ENCODE data around the gene OLIG2. TPM values are rescaled to one million over a fixed set of nuclear protein-coding genes. Genes with fewer than 3 reads are reported as not detected.

OLIG2 gene
- total RNA-seq, 1 donor from 2014 or later, result 2.5 TPM

DNA sequence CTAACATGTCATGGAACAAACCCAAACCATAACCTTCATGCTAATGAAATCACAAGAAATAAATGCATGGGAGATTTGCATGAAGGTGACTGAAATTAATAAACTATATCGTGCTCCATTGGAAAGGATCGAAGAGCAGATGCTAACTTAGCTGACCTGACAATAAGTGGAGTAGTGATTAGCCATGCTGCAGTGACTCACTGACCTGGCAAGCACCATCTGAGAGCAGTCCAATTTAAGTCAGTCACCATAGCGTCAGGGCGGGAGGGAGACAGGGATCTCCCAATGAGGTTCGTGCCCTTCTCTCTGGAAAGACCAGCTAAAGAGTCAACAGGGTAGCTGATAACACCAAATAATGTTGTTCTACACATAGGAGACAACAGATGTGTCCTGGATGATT, 21.5 kb downstream of the OLIG2 start:
- Mint-ChIP-seq H3K27ac (ENCODE audit: unreplicated experiment) (no peak overlapping the region), H3K27me3 (ENCODE audit: low read depth, unreplicated experiment) (peaks cover 29% of the 10 kb centered on the region)
- peaks cover 13% of the 10 kb centered on the region for H3K4me1 ChIP-seq (ENCODE audit: insufficient read depth, low read length)

DNA sequence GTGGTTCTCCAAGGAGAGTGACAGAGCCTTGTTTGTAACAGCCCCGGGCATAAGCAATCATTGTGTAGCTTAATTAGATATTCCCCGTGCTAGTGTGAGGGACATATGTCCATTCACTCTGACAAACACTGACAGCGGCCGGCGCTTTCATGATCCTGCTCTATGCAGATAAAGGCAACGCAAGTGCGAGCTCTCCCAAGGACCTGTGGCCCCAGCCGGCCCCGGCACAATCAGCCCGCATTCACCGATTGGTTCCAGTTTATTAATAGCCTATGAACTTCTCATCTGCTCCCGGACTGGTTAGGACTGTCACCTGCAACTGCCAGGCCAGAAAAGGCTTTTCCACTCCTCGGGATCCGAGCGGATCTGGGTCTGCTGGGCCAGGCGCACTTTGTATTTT, 26.2 kb downstream of the OLIG2 start:
- no peak overlapping the region for H3K27ac Mint-ChIP-seq (ENCODE audit: unreplicated experiment)
- H3K27me3 Mint-ChIP-seq (ENCODE audit: low read depth, unreplicated experiment), result peaks cover 41% of the 10 kb centered on the region
- H3K79me2 ChIP-seq (ENCODE audit: insufficient read depth, low read length), result no peaks in the 10 kb centered on the region
- no peak overlapping the region for H2AFZ ChIP-seq (ENCODE audit: low read depth, low read length)
- H3K4me3 Mint-ChIP-seq (ENCODE audit: unreplicated experiment), result no peak overlapping the region
- no peak overlapping the region for H3K4me3 ChIP-seq (ENCODE audit: insufficient read depth, low read depth, low read length)
- no peaks in the 10 kb centered on the region for H3K4me1 ChIP-seq (ENCODE audit: insufficient read depth, low read length)
- no peak overlapping the region for H3K27ac ChIP-seq (ENCODE audit: low read depth, low read length)
- H4K20me1 ChIP-seq (ENCODE audit: insufficient read depth, low read length), result no peaks in the 10 kb centered on the region
- TF ChIP-seq, protein P1, sequence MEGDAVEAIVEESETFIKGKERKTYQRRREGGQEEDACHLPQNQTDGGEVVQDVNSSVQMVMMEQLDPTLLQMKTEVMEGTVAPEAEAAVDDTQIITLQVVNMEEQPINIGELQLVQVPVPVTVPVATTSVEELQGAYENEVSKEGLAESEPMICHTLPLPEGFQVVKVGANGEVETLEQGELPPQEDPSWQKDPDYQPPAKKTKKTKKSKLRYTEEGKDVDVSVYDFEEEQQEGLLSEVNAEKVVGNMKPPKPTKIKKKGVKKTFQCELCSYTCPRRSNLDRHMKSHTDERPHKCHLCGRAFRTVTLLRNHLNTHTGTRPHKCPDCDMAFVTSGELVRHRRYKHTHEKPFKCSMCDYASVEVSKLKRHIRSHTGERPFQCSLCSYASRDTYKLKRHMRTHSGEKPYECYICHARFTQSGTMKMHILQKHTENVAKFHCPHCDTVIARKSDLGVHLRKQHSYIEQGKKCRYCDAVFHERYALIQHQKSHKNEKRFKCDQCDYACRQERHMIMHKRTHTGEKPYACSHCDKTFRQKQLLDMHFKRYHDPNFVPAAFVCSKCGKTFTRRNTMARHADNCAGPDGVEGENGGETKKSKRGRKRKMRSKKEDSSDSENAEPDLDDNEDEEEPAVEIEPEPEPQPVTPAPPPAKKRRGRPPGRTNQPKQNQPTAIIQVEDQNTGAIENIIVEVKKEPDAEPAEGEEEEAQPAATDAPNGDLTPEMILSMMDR (IDR thresholded peaks at IDR 0.05; ENCODE audit: insufficient read depth, low read depth, low read length), result no peak
- TF ChIP-seq EZH2 (IDR thresholded peaks at IDR 0.05; ENCODE audit: insufficient read depth, low read length), result no peak
- H3K4me1 Mint-ChIP-seq (ENCODE audit: low read depth, unreplicated experiment), result no peaks in the 10 kb centered on the region
- no peaks in the 10 kb centered on the region for H3K9me3 ChIP-seq (ENCODE audit: insufficient read depth, low read depth, low read length)
- H3K27me3 ChIP-seq (ENCODE audit: insufficient read depth, low read length), result peaks cover 44% of the 10 kb centered on the region
- no peaks in the 10 kb centered on the region for H3K36me3 Mint-ChIP-seq (ENCODE audit: low read depth, unreplicated experiment)
- no peaks in the 10 kb centered on the region for H3K9me3 Mint-ChIP-seq (ENCODE audit: unreplicated experiment)
- no peak for FAIRE-seq
- H3K9ac ChIP-seq (ENCODE audit: low read length), result no peak overlapping the region
- no peak for DNase-seq (ENCODE audit: low read depth)
- H3K36me3 ChIP-seq (ENCODE audit: insufficient read depth, low read length), result no peaks in the 10 kb centered on the region
- H3K4me2 ChIP-seq (ENCODE audit: low read length), result no peak overlapping the region

More for the DNA sequence above, 21.5 kb downstream of the OLIG2 start:
- TF ChIP-seq, protein P1 (IDR thresholded peaks at IDR 0.05; ENCODE audit: insufficient read depth, low read depth, low read length), result no peak
- no peak for TF ChIP-seq EZH2 (IDR thresholded peaks at IDR 0.05; ENCODE audit: insufficient read depth, low read length)
- H3K27me3 ChIP-seq (ENCODE audit: insufficient read depth, low read length), result peaks cover 25% of the 10 kb centered on the region
- FAIRE-seq, result no peak
- no peak overlapping the region for H3K27ac ChIP-seq (ENCODE audit: low read depth, low read length)
- H3K36me3 ChIP-seq (ENCODE audit: insufficient read depth, low read length), result no peaks in the 10 kb centered on the region
- no peak overlapping the region for H3K4me2 ChIP-seq (ENCODE audit: low read length)
- Mint-ChIP-seq H3K4me3 (ENCODE audit: unreplicated experiment) (no peak overlapping the region), H3K4me1 (ENCODE audit: low read depth, unreplicated experiment) (peaks cover 15% of the 10 kb centered on the region), H3K36me3 (ENCODE audit: low read depth, unreplicated experiment) (no peaks in the 10 kb centered on the region), H3K9me3 (ENCODE audit: unreplicated experiment) (no peaks in the 10 kb centered on the region)
- H3K9me3 ChIP-seq (ENCODE audit: insufficient read depth, low read depth, low read length), result no peaks in the 10 kb centered on the region
- no peak overlapping the region for H3K9ac ChIP-seq (ENCODE audit: low read length)
- peak; percentile 78 for DNase-seq (ENCODE audit: low read depth)
- H3K4me3 ChIP-seq (ENCODE audit: insufficient read depth, low read depth, low read length), result no peak overlapping the region
- H4K20me1 ChIP-seq (ENCODE audit: insufficient read depth, low read length), result no peaks in the 10 kb centered on the region
- H2AFZ ChIP-seq (ENCODE audit: low read depth, low read length), result no peak overlapping the region
- no peaks in the 10 kb centered on the region for H3K79me2 ChIP-seq (ENCODE audit: insufficient read depth, low read length)

DNA sequence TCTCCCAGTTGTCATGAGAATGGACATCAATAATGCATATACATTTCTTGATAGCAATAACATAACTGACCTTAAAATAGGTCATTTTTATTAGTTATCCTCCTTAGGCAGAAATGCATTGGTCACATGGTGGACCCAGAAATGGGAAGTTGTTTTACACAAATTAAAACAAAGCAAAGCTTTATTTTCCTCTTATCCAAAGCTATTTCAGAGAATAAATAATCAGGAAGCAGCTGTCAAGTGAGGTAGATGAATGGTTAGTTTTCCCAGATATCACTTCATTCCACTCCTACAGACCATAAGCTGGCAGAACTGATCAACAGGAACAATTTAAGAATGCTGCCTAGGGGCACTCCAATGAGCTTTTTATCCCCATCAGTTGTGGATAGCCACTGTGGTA, 28.2 kb downstream of the OLIG2 start:
- H3K27me3 Mint-ChIP-seq (ENCODE audit: low read depth, unreplicated experiment), result peaks cover 43% of the 10 kb centered on the region
- peaks cover 47% of the 10 kb centered on the region for H3K27me3 ChIP-seq (ENCODE audit: insufficient read depth, low read length)
- no peak for DNase-seq (ENCODE audit: low read depth)

More for the DNA sequence above, 28.2 kb downstream of the OLIG2 start:
- no peak overlapping the region for H3K9ac ChIP-seq (ENCODE audit: low read length)
- no peak overlapping the region for H2AFZ ChIP-seq (ENCODE audit: low read depth, low read length)
- no peaks in the 10 kb centered on the region for H3K9me3 ChIP-seq (ENCODE audit: insufficient read depth, low read depth, low read length)
- no peak for TF ChIP-seq EZH2 (IDR thresholded peaks at IDR 0.05; ENCODE audit: insufficient read depth, low read length)
- TF ChIP-seq, protein P1 (IDR thresholded peaks at IDR 0.05; ENCODE audit: insufficient read depth, low read depth, low read length), result no peak
- H3K9me3 Mint-ChIP-seq (ENCODE audit: unreplicated experiment), result no peaks in the 10 kb centered on the region
- H3K27ac Mint-ChIP-seq (ENCODE audit: unreplicated experiment), result no peak overlapping the region
- no peak overlapping the region for H3K4me3 Mint-ChIP-seq (ENCODE audit: unreplicated experiment)
- no peaks in the 10 kb centered on the region for H3K4me1 ChIP-seq (ENCODE audit: insufficient read depth, low read length)
- H3K4me3 ChIP-seq (ENCODE audit: insufficient read depth, low read depth, low read length), result no peak overlapping the region
- H4K20me1 ChIP-seq (ENCODE audit: insufficient read depth, low read length), result no peaks in the 10 kb centered on the region
- H3K36me3 ChIP-seq (ENCODE audit: insufficient read depth, low read length), result no peaks in the 10 kb centered on the region
- FAIRE-seq, result no peak
- no peaks in the 10 kb centered on the region for H3K36me3 Mint-ChIP-seq (ENCODE audit: low read depth, unreplicated experiment)
- no peaks in the 10 kb centered on the region for H3K4me1 Mint-ChIP-seq (ENCODE audit: low read depth, unreplicated experiment)
- no peak overlapping the region for H3K27ac ChIP-seq (ENCODE audit: low read depth, low read length)
- H3K79me2 ChIP-seq (ENCODE audit: insufficient read depth, low read length), result no peaks in the 10 kb centered on the region
- H3K4me2 ChIP-seq (ENCODE audit: low read length), result no peak overlapping the region
